H1 (cell line): ENCODE results near the gene BBIP1. TPM values are rescaled to one million over a fixed set of nuclear protein-coding genes. Genes with fewer than 3 reads are reported as not detected.

Experiments used
- ATF2 ChIP-seq: IDR thresholded peaks from 2 replicates; pipeline ENCODE4 v1.6.1; 2012; ENCODE audit warnings: low read length, inconsistent platforms
- BCL11A ChIP-seq, 2 experiments: IDR thresholded peaks; one replicate each; pipeline ENCODE4 v1.6.1; 2011; ENCODE audit warnings: low read depth in 2 of 2, low read length in 2 of 2, mild to moderate bottlenecking in 2 of 2
- CHD2 ChIP-seq: IDR thresholded peaks from 2 replicates; pipeline ENCODE4 v1.6.1; 2012; ENCODE audit warnings: low read length, improper control_type of control experiment
- CHD7 ChIP-seq: fragments of 300-600 bp; sonication (generic); IDR thresholded peaks from 2 replicates; pipeline ENCODE4 v1.7.1; 2012; ENCODE audit warnings: low read length, moderate library complexity, mild to moderate bottlenecking, inconsistent platforms; ENCODE audit not compliant: insufficient replicate concordance
- EP300 ChIP-seq, 2 experiments: IDR thresholded peaks; 1 replicate in 1 of 2; 2 replicates in 1 of 2; pipeline ENCODE4 v1.6.1; 2011 to 2012; ENCODE audit warnings: low read depth in 2 of 2, low read length in 2 of 2, mild to moderate bottlenecking in 2 of 2, borderline replicate concordance in 1 of 2, inconsistent platforms in 1 of 2, moderate library complexity in 1 of 2
- HDAC6 ChIP-seq: IDR thresholded peaks from one replicate; pipeline ENCODE4 v1.7.1; 2012; ENCODE audit warnings: low read depth, mild to moderate bottlenecking, inconsistent platforms, low read length, moderate library complexity
- MAFK ChIP-seq: IDR thresholded peaks from 2 replicates; pipeline ENCODE4 v1.6.1; 2012; ENCODE audit warnings: low read depth, mild to moderate bottlenecking, improper control_type of control experiment, low read length
- MAX ChIP-seq: IDR thresholded peaks from 2 replicates; pipeline ENCODE4 v1.6.1; 2012; ENCODE audit warnings: inconsistent platforms
- SAP30 ChIP-seq: fragments of 300-600 bp; sonication (generic); IDR thresholded peaks from 2 replicates; pipeline ENCODE4 v1.7.1; 2012; ENCODE audit warnings: low read length, moderate library complexity, mild to moderate bottlenecking, inconsistent platforms; ENCODE audit not compliant: insufficient read depth, insufficient replicate concordance
- TAF1 ChIP-seq: IDR thresholded peaks from 2 replicates; pipeline ENCODE4 v1.6.1; 2011; ENCODE audit warnings: mild to moderate bottlenecking, low read depth, low read length
- polyA plus RNA-seq, 7 experiments: library from polyadenylated mRNA; depleted of rRNA in 3 of 7; stranded (reverse) in 5 of 7; unstranded in 2 of 7; fragments of >200 nt in 5 of 7; fragments of 200-250 nt in 2 of 7; gene quantifications; 1 replicate in 5 of 7; 2 replicates in 1 of 7; 4 replicates in 1 of 7; pipeline versions ENCODE4 v1.2.1 to v1.2.3, GENCODE V29; 2011 to 2013; ENCODE audit warnings: missing spikeins in 2 of 7, mixed read lengths in 2 of 7
- total RNA-seq: library from RNA; stranded (reverse); fragmentation: NEBNext Ultra II Directional; extraction: Animal tissue kit (Norgen Biotek cat#: 25700); gene quantifications from 2 replicates; pipeline ENCODE4 v1.2.1, GENCODE V29; 2021

BBIP1 gene
- total and polyA plus RNA-seq, 2 of the 8 experiments (the other 6 are each of a cell fraction or from before 2014, with no cell fraction given) = 8.8 to 19.6 TPM

- TF ChIP-seq CHD7 (no peak), ATF2 (no peak), SAP30 (no peak), MAX (no peak), TAF1 (no peak), HDAC6 (no peak), CHD2 (no peak), MAFK (no peak), EP300 (IDR thresholded peaks at IDR 0.05; ENCODE audit: borderline replicate concordance in 1 of 2, low read depth in 2 of 2, low read length in 2 of 2) (no peak), BCL11A (IDR thresholded peaks at IDR 0.05; ENCODE audit: low read depth in 2 of 2, low read length in 2 of 2) (no peak)
Observed at GRCh38 chr10:110862961-110863360, 56.0 kb downstream of the BBIP1 start (continued).
